ENCODE measurements around the gene CBLN3.

The CBLN3 gene

DNA sequence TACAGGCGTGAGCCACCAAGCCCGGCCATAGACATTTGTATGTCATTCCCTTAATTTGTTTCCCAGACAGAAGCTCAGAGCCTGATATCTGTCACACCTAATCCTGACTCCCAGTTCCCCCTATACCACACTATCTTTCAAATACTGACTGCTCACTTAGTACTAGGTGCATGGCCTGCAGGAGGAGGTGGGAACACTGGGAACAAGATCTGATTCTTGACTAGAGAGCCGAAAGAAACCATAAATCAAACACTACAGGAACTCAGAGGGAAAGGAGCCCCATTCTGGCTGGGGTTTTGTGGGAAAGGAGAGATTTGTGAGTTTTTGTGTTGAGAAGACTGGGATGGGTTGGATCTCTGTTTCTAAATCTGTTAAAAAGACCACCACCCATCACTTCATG lies 5.2 kb upstream of the CBLN3 start:
- Histone ChIP-seq H3K9ac (ENCODE audit: insufficient read length, low read depth) (no peak overlapping the region), H3K36me3 (ENCODE audit: insufficient read depth, insufficient read length, low read length) (peaks cover 54% of the 10 kb centered on the region), H3K4me1 (ENCODE audit: insufficient read depth, insufficient read length) (peaks cover 10% of the 10 kb centered on the region), H3K9me3 (ENCODE audit: insufficient read depth, low read length) (no peaks in the 10 kb centered on the region), H3K27me3 (ENCODE audit: insufficient read depth, insufficient read length) (no peaks in the 10 kb centered on the region), H3K4me3 (ENCODE audit: insufficient read length, low read depth) (no peak overlapping the region)
- DNase-seq (ENCODE audit: low read depth, low spot score) = no peak
- TF ChIP-seq SUZ12 (IDR thresholded peaks at IDR 0.05; ENCODE audit: extremely low read depth, insufficient read depth, insufficient read length) = no peak
- no peak for TF ChIP-seq ZNF274 (IDR thresholded peaks at IDR 0.05; ENCODE audit: low read depth, low read length)
- no peak for TF ChIP-seq YY1 (IDR thresholded peaks at IDR 0.05; ENCODE audit: insufficient read depth, insufficient read length)

DNA sequence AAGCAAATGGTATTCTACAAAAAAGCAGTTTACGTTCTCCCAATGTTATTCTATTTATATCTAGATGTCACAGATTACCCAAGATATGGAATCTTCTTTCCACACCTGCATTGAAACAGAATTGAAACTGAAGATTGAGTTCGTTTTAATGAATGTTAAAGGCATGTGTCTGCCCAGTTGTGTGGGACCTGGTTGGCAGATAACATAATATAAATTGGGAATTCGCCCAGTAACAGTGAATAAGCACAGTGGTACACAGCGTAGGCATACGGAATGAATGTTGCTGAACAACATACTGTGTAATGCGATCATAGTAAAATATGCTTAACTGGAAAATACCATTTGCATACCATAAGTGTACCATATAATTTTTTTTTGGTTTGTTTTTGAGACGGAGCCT lies 4.6 kb upstream of the CBLN3 start:
- Histone ChIP-seq H3K36me3 (ENCODE audit: insufficient read depth, insufficient read length, low read length) (peaks cover 47% of the 10 kb centered on the region), H3K27me3 (ENCODE audit: insufficient read depth, insufficient read length) (no peaks in the 10 kb centered on the region), H3K9ac (ENCODE audit: insufficient read length, low read depth) (no peak overlapping the region), H3K9me3 (ENCODE audit: insufficient read depth, low read length) (no peaks in the 10 kb centered on the region), H3K4me3 (ENCODE audit: insufficient read length, low read depth) (no peak overlapping the region), H3K4me1 (ENCODE audit: insufficient read depth, insufficient read length) (peaks cover 10% of the 10 kb centered on the region)
- TF ChIP-seq SUZ12 (IDR thresholded peaks at IDR 0.05; ENCODE audit: extremely low read depth, insufficient read depth, insufficient read length) = no peak
- no peak for TF ChIP-seq YY1 (IDR thresholded peaks at IDR 0.05; ENCODE audit: insufficient read depth, insufficient read length)
- TF ChIP-seq ZNF274 (IDR thresholded peaks at IDR 0.05; ENCODE audit: low read depth, low read length) = no peak
- DNase-seq (ENCODE audit: low read depth, low spot score) = no peak

DNA sequence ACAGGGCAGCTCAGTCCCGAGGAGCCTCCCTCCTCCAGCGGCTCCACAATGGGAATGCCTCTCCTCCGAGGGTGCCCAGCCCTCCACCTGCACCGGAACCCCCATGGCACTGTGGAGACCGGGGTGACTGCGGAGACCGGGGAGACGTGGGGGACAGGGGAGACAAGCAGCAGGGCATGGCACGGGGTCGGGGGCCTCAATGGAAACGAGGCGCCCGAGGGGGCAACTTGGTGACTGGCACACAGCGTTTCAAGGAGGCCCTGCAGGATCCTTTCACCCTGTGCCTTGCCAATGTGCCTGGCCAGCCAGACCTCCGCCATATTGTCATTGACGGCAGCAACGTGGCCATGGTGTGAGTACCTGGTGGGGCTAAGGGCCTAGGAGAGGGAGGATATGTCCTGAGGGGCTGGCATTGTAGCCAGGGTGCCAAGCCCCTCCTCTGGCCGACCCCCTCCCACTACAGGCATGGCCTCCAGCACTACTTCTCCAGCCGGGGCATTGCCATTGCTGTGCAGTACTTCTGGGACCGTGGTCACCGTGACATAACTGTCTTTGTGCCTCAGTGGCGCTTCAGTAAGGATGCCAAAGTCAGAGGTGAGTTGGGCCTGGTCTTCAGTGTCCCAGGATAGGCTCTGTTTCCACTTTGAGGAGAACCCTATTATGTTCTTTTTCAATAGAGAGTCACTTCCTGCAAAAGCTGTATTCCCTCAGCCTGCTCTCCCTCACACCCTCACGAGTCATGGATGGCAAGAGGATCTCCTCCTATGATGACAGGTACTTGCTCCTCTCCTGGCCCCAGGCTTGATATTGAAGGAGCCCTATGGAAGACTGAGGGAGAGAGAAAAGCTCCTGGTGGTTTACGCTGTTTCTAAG lies 3.0 kb upstream of the CBLN3 start:
- no peak for DNase-seq (ENCODE audit: low read depth, low spot score)

DNA sequence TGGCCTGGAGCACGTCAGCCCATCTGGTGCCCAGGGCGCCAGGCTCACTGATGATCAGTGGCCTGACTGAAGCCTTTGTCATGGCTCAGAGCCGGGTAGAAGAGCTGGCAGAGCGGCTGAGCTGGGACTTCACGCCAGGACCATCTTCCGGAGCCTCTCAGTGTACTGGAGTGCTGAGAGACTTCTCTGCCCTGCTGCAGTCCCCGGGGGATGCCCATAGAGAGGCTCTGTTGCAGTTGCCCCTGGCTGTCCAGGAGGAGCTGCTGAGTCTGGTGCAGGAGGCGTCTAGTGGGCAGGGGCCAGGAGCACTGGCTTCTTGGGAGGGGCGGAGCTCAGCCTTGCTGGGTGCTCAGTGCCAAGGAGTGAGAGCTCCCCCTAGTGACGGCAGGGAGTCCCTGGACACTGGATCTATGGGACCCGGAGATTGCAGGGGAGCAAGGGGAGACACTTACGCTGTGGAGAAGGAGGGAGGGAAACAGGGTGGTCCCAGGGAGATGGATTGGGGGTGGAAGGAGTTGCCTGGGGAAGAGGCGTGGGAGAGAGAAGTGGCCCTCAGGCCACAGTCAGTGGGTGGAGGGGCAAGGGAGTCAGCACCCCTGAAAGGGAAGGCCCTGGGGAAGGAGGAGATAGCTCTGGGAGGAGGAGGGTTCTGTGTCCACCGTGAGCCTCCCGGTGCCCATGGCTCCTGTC lies 2.2 kb upstream of the CBLN3 start:
- Histone ChIP-seq H3K9me3 (ENCODE audit: insufficient read depth, low read length) (no peaks in the 10 kb centered on the region), H3K27me3 (ENCODE audit: insufficient read depth, insufficient read length) (peaks cover 11% of the 10 kb centered on the region), H3K4me1 (ENCODE audit: insufficient read depth, insufficient read length) (peaks cover 13% of the 10 kb centered on the region), H3K4me3 (ENCODE audit: insufficient read length, low read depth) (no peak overlapping the region), H3K9ac (ENCODE audit: insufficient read length, low read depth) (peak overlapping the region; percentile 78), H3K36me3 (ENCODE audit: insufficient read depth, insufficient read length, low read length) (peaks cover 25% of the 10 kb centered on the region)
- peak; percentile 86 for DNase-seq (ENCODE audit: low read depth, low spot score)
- TF ChIP-seq SUZ12 (IDR thresholded peaks at IDR 0.05; ENCODE audit: extremely low read depth, insufficient read depth, insufficient read length) (no peak), ZNF274 (IDR thresholded peaks at IDR 0.05; ENCODE audit: low read depth, low read length) (no peak), YY1 (IDR thresholded peaks at IDR 0.05; ENCODE audit: insufficient read depth, insufficient read length) (no peak)

More for the DNA sequence above, 3.0 kb upstream of the CBLN3 start:
- Histone ChIP-seq H3K36me3 (ENCODE audit: insufficient read depth, insufficient read length, low read length) (peaks cover 32% of the 10 kb centered on the region), H3K9ac (ENCODE audit: insufficient read length, low read depth) (no peak overlapping the region), H3K4me1 (ENCODE audit: insufficient read depth, insufficient read length) (peaks cover 13% of the 10 kb centered on the region), H3K9me3 (ENCODE audit: insufficient read depth, low read length) (no peaks in the 10 kb centered on the region), H3K4me3 (ENCODE audit: insufficient read length, low read depth) (no peak overlapping the region), H3K27me3 (ENCODE audit: insufficient read depth, insufficient read length) (peaks cover 10% of the 10 kb centered on the region)
- TF ChIP-seq SUZ12 (IDR thresholded peaks at IDR 0.05; ENCODE audit: extremely low read depth, insufficient read depth, insufficient read length) (no peak), YY1 (IDR thresholded peaks at IDR 0.05; ENCODE audit: insufficient read depth, insufficient read length) (no peak), ZNF274 (IDR thresholded peaks at IDR 0.05; ENCODE audit: low read depth, low read length) (no peak)

DNA sequence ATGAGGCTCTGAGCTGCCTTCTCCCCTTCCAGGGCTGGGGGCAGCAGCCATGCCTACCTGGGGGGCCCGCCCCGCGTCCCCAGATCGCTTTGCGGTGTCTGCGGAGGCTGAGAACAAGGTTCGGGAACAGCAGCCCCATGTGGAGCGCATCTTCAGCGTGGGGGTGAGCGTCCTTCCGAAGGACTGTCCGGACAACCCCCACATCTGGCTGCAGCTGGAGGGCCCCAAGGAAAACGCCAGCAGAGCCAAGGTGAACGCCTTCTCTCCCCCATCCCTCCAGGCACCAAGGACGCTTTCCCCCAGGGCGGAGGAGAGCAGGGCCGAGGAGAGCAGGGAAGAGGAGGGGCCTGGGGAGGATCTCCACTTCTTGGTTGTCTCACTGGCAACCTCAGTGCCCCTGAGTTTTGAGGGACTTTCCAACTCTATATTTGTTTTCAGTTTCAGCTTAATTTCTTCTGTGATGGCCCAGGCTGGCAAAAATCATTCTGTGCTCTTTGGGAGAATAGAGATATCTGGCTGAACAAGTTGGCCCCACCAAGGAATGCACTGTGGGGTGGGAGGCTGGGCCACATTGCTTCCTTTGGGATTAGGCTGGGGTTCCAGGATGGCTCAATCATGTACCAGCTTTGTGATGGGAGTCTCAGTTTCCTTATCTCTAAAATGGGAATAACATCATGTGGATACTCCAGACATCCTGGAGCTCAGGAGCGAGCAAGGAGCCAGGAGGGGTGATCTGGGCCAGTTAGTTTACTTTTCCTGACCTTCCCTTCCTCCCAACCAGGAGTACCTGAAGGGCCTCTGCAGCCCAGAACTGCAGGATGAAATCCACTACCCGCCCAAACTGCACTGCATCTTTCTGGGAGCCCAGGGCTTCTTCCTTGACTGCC lies 1.5 kb upstream of the CBLN3 start:
- Histone ChIP-seq H3K9ac (ENCODE audit: insufficient read length, low read depth) (peak overlapping the region; percentile 78), H3K36me3 (ENCODE audit: insufficient read depth, insufficient read length, low read length) (peaks cover 20% of the 10 kb centered on the region), H3K9me3 (ENCODE audit: insufficient read depth, low read length) (no peaks in the 10 kb centered on the region), H3K4me3 (ENCODE audit: insufficient read length, low read depth) (peak overlapping the region; percentile 67), H3K27me3 (ENCODE audit: insufficient read depth, insufficient read length) (peaks cover 13% of the 10 kb centered on the region), H3K4me1 (ENCODE audit: insufficient read depth, insufficient read length) (peaks cover 10% of the 10 kb centered on the region)
- DNase-seq (ENCODE audit: low read depth, low spot score) = no peak
- TF ChIP-seq ZNF274 (IDR thresholded peaks at IDR 0.05; ENCODE audit: low read depth, low read length) = no peak
- no peak for TF ChIP-seq YY1 (IDR thresholded peaks at IDR 0.05; ENCODE audit: insufficient read depth, insufficient read length)
- no peak for TF ChIP-seq SUZ12 (IDR thresholded peaks at IDR 0.05; ENCODE audit: extremely low read depth, insufficient read depth, insufficient read length)

DNA sequence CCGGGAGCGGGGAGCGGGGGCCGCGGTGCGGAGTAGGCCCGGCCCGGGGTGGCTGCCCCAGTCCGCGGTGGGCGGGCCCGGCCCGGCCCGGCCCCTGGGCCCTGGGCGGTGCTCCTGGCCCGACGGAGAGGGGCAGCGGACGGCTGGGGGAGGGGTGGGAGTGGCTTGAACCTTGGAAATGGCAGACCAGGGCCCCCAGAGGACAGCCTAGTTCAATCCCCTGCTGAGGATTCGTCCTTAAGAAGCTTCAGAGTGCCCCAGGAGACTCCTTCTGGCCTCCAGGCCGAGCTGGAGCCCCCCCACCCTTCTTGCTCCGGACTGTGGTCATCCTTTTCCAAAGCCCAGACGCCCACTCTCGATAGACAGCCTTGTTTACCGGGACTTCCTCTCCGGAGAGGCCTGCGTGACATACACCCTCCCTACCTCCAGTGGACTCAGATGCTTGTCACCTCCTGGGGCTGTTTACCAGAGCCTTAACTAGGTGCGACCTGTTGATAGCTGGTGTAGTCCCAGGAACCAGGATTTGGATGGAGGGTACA lies 744 bp upstream of the CBLN3 start:
- peaks cover 15% of the 10 kb centered on the region for H3K36me3 ChIP-seq (ENCODE audit: insufficient read depth, insufficient read length, low read length)
- TF ChIP-seq ZNF274 (IDR thresholded peaks at IDR 0.05; ENCODE audit: low read depth, low read length) (no peak), YY1 (IDR thresholded peaks at IDR 0.05; ENCODE audit: insufficient read depth, insufficient read length) (no peak), SUZ12 (IDR thresholded peaks at IDR 0.05; ENCODE audit: extremely low read depth, insufficient read depth, insufficient read length) (no peak)
- DNase-seq (ENCODE audit: low read depth, low spot score) = peak; percentile 30
- H3K9me3 ChIP-seq (ENCODE audit: insufficient read depth, low read length) = no peaks in the 10 kb centered on the region
- H3K9ac ChIP-seq (ENCODE audit: insufficient read length, low read depth) = peak overlapping the region; percentile 78
- H3K4me3 ChIP-seq (ENCODE audit: insufficient read length, low read depth) = peak overlapping the region; percentile 67
- peaks cover 13% of the 10 kb centered on the region for H3K27me3 ChIP-seq (ENCODE audit: insufficient read depth, insufficient read length)
- peaks cover 10% of the 10 kb centered on the region for H3K4me1 ChIP-seq (ENCODE audit: insufficient read depth, insufficient read length)
